Activated naive CD8-positive, alpha-beta T cell treated with anti-CD3 and anti-CD28 coated beads for 36 hours (primary cell): ENCODE measurements around the gene SHROOM2. TPM values are rescaled to one million over a fixed set of nuclear protein-coding genes. Genes with fewer than 3 reads are reported as not detected.

ENCODE experiments used
- DNase-seq: peaks from one replicate; pipeline ENCODE4 v3.0.0; 2021
- H3K27ac Mint-ChIP-seq: one replicate; pipeline ENCODE4 v1.8.0; 2022; ENCODE audit warnings: mild to moderate bottlenecking, moderate library complexity, mixed read lengths
- H3K27me3 Mint-ChIP-seq: one replicate; pipeline ENCODE4 v1.8.0; 2022; ENCODE audit warnings: mild to moderate bottlenecking, mixed read lengths
- H3K36me3 Mint-ChIP-seq: one replicate; pipeline ENCODE4 v1.8.0; 2021; ENCODE audit warnings: mild to moderate bottlenecking, mixed read lengths
- H3K4me1 Mint-ChIP-seq: one replicate; pipeline ENCODE4 v1.8.0; 2021; ENCODE audit warnings: mixed read lengths
- H3K4me3 Mint-ChIP-seq: one replicate; pipeline ENCODE4 v1.8.0; 2022; ENCODE audit warnings: mild to moderate bottlenecking, moderate library complexity, mixed read lengths
- H3K9me3 Mint-ChIP-seq: one replicate; pipeline ENCODE4 v1.8.0; 2022; ENCODE audit warnings: mixed read lengths
- total RNA-seq, 2 experiments: library from RNA; stranded (reverse); gene quantifications; one replicate each; pipeline ENCODE4 v1.2.3, GENCODE V29; 2021

The SHROOM2 gene, protein sequence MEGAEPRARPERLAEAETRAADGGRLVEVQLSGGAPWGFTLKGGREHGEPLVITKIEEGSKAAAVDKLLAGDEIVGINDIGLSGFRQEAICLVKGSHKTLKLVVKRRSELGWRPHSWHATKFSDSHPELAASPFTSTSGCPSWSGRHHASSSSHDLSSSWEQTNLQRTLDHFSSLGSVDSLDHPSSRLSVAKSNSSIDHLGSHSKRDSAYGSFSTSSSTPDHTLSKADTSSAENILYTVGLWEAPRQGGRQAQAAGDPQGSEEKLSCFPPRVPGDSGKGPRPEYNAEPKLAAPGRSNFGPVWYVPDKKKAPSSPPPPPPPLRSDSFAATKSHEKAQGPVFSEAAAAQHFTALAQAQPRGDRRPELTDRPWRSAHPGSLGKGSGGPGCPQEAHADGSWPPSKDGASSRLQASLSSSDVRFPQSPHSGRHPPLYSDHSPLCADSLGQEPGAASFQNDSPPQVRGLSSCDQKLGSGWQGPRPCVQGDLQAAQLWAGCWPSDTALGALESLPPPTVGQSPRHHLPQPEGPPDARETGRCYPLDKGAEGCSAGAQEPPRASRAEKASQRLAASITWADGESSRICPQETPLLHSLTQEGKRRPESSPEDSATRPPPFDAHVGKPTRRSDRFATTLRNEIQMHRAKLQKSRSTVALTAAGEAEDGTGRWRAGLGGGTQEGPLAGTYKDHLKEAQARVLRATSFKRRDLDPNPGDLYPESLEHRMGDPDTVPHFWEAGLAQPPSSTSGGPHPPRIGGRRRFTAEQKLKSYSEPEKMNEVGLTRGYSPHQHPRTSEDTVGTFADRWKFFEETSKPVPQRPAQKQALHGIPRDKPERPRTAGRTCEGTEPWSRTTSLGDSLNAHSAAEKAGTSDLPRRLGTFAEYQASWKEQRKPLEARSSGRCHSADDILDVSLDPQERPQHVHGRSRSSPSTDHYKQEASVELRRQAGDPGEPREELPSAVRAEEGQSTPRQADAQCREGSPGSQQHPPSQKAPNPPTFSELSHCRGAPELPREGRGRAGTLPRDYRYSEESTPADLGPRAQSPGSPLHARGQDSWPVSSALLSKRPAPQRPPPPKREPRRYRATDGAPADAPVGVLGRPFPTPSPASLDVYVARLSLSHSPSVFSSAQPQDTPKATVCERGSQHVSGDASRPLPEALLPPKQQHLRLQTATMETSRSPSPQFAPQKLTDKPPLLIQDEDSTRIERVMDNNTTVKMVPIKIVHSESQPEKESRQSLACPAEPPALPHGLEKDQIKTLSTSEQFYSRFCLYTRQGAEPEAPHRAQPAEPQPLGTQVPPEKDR (N-terminal part only)
- total RNA-seq: not detected

- Mint-ChIP-seq H3K4me3 (peak within 1 kb of the TSS; percentile 34), H3K36me3 (no peaks in the 10 kb centered on the region), H3K9me3 (no peaks in the 10 kb centered on the region), H3K27me3 (peaks cover 37% of the 10 kb centered on the region), H3K4me1 (no peaks in the 10 kb centered on the region), H3K27ac (no peak within 1 kb of the TSS)
- no peak for DNase-seq
These were observed at the start of gene SHROOM2 for GRCh38 chrX:9785944-9786797. Gene SHROOM2 (plus strand): TSS chrX:9786429. CDS start chrX:9786546, 117 bp downstream.

- no peak for DNase-seq
- H3K4me1 Mint-ChIP-seq: no peaks in the 10 kb centered on the region
- no peak overlapping the region for H3K27ac Mint-ChIP-seq
- H3K4me3 Mint-ChIP-seq: no peak overlapping the region
- H3K36me3 Mint-ChIP-seq: no peaks in the 10 kb centered on the region
- H3K9me3 Mint-ChIP-seq: no peaks in the 10 kb centered on the region
- no peaks in the 10 kb centered on the region for H3K27me3 Mint-ChIP-seq
These were observed 48.9 kb upstream of the SHROOM2 start for GRCh38 chrX:9737363-9737762.

- H3K27me3 Mint-ChIP-seq: no peaks in the 10 kb centered on the region
- no peaks in the 10 kb centered on the region for H3K4me1 Mint-ChIP-seq
- no peaks in the 10 kb centered on the region for H3K9me3 Mint-ChIP-seq
- no peaks in the 10 kb centered on the region for H3K36me3 Mint-ChIP-seq
- no peak overlapping the region for H3K4me3 Mint-ChIP-seq
- H3K27ac Mint-ChIP-seq: no peak overlapping the region
- no peak for DNase-seq
These were observed 48.1 kb upstream of the SHROOM2 start for GRCh38 chrX:9738151-9738550.

- no peak overlapping the region for H3K27ac Mint-ChIP-seq
- no peaks in the 10 kb centered on the region for H3K4me1 Mint-ChIP-seq
- no peak overlapping the region for H3K4me3 Mint-ChIP-seq
- H3K27me3 Mint-ChIP-seq: no peaks in the 10 kb centered on the region
- H3K9me3 Mint-ChIP-seq: no peaks in the 10 kb centered on the region
- H3K36me3 Mint-ChIP-seq: no peaks in the 10 kb centered on the region
- no peak for DNase-seq
These were observed 47.1 kb upstream of the SHROOM2 start for GRCh38 chrX:9739130-9739529.

GRCh38 chrX:9745417-9746115 is 40.7 kb upstream of the SHROOM2 start:
- Mint-ChIP-seq H3K9me3 (peaks cover 6% of the 10 kb centered on the region), H3K4me1 (peaks cover 17% of the 10 kb centered on the region), H3K27ac (peak overlapping the region; percentile 72), H3K36me3 (peaks cover 6% of the 10 kb centered on the region), H3K4me3 (no peak overlapping the region), H3K27me3 (peaks cover 3% of the 10 kb centered on the region)
- DNase-seq: no peak

DNA sequence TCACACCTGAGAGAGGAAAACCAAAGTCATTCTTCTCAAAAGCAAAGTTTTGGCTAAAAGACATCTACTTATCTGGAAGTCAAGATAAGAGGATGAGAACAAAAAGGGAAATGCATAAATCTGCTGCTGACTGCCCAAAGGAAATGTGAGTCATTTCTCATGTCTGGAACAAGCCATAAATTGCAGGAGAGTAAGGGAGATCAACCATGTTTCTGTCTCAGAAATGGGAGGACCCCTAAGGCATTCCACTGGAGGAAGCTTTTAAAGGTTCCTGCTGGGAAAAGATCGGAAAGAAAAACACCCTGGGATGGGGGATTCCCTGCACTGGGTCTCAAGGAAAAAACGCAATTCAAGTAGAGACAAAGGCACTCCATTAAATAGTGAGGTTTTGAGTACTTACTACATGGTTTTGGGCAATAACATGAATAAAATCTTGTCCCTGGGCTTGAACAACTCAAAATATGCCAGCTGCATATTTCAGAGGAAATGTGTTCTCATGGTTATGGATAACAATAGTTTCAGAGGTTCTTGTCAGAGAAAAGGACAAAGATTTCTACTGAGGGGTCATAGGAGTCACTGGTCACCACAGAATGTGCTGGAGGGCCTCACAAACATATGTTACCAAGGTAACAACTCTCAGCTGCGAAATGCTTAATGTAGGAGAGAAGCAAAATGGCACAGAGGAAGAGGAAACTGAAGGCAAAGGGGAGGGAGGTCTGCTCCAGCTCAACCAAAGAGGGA is 39.9 kb upstream of the SHROOM2 start:
- Mint-ChIP-seq H3K9me3 (peaks cover 6% of the 10 kb centered on the region), H3K27ac (no peak overlapping the region), H3K4me1 (peaks cover 17% of the 10 kb centered on the region), H3K36me3 (peaks cover 6% of the 10 kb centered on the region), H3K27me3 (peaks cover 3% of the 10 kb centered on the region), H3K4me3 (no peak overlapping the region)
- DNase-seq: no peak

- H3K27ac Mint-ChIP-seq: no peak overlapping the region
- H3K36me3 Mint-ChIP-seq: peaks cover 6% of the 10 kb centered on the region
- DNase-seq: no peak
These were observed 38.6 kb upstream of the SHROOM2 start for GRCh38 chrX:9747644-9748043.

DNA sequence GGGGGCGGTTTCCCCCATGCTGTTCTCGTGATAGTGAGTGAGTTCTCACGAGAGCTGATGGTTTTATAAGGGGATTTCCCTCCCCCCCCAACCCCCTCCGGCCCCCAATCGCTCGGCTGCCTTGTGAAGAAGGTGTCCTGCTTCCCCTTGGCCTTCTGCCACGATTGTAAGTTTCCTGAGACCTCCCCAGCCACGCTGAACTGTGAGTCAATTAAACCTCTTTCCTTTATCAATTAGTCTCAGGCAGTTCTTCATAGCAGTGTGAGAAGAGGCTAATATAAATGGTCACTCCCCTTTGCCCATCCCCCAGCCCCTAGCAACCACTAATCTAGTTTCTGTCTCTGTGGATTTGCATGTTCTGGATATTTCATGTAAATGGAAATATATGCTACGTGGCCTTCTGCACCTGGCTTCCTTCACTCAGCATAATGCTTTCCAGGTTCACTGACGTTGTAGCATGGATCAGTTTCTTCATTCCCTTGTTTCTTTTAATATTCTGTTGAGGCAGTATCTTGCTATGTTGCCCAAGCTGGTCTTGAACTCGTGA is 37.0 kb upstream of the SHROOM2 start:
- Mint-ChIP-seq H3K36me3 (peaks cover 6% of the 10 kb centered on the region), H3K27ac (no peak overlapping the region), H3K9me3 (peaks cover 6% of the 10 kb centered on the region), H3K4me1 (peaks cover 17% of the 10 kb centered on the region), H3K27me3 (peaks cover 3% of the 10 kb centered on the region), H3K4me3 (no peak overlapping the region)
- no peak for DNase-seq

More at GRCh38 chrX:9747644-9748043, 38.6 kb upstream of the SHROOM2 start:
- Mint-ChIP-seq H3K4me1 (peaks cover 17% of the 10 kb centered on the region), H3K27me3 (peaks cover 3% of the 10 kb centered on the region), H3K9me3 (peaks cover 6% of the 10 kb centered on the region), H3K4me3 (no peak overlapping the region)

- Mint-ChIP-seq H3K27ac (no peak overlapping the region), H3K36me3 (no peaks in the 10 kb centered on the region), H3K9me3 (peaks cover 2% of the 10 kb centered on the region), H3K4me1 (no peaks in the 10 kb centered on the region), H3K27me3 (peaks cover 6% of the 10 kb centered on the region), H3K4me3 (no peak overlapping the region)
- no peak for DNase-seq
These were observed 28.9 kb upstream of the SHROOM2 start for GRCh38 chrX:9757366-9757765.

DNA sequence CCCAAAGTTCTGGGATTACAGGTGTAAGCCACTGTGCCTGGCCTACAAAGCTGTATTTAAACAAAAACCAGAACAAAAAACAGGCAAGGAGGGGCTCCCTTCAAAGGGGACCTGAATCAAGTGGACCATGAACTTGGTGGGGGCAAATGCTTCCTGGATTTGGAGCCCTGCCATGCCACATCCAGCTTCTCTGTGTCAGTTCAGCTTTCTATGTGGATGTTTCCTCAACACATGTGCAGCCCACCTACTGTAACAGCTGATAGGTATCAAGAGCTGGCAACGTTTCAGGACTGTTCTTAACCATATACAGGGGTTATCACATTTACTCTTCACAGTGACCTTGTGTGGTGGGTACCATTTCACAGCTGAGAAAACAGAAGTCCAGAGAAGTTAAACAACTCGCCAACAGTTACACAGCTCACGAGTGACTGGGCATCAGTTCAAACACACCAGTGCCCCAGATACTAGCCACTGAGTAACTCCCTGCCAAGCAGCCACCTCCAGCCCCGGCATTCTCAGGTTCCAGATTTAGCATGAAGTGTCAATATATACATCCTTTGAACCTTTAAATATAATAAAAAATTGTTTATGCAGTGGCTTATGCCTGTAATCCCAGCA is 28.1 kb upstream of the SHROOM2 start:
- Mint-ChIP-seq H3K4me3 (no peak overlapping the region), H3K9me3 (peaks cover 2% of the 10 kb centered on the region), H3K27ac (no peak overlapping the region), H3K4me1 (no peaks in the 10 kb centered on the region), H3K27me3 (peaks cover 6% of the 10 kb centered on the region), H3K36me3 (no peaks in the 10 kb centered on the region)
- no peak for DNase-seq

- Mint-ChIP-seq H3K9me3 (peaks cover 2% of the 10 kb centered on the region), H3K36me3 (no peaks in the 10 kb centered on the region), H3K4me3 (no peak overlapping the region), H3K27ac (no peak overlapping the region), H3K27me3 (peaks cover 11% of the 10 kb centered on the region), H3K4me1 (no peaks in the 10 kb centered on the region)
- no peak for DNase-seq
These were observed 26.9 kb upstream of the SHROOM2 start for GRCh38 chrX:9759337-9759736.

DNA sequence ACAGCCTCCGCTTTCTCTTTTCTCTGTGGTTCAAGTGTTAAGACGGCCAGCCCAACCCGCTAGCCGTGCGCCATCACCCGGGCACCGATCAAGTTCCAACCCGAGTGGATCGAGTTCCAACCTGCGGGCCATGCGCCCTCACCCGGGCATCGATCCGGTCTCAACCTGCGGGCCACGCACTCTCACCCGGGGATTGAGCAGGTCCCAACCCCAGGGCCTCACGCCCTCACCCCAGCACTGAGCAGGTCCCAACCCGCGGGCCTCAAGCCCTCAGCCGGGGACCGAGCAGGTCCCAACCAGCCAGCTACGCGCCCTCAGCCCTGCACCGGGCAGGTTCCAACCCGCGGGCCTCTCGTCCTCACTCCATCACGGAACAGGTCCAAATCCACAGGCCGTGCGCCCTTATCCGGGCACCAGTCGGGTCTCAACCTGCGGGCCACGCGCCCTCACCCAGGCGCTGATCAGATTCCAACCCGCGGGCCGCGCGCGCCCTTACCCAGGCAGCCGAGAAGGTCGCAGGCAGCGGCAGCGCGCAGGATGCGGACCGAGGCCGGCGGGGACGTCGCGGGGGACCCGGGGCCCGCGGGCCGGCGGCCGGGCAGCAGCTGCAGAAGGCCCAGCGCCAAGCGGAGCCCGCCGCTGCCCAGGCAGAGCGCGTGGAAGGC is 21.0 kb upstream of the SHROOM2 start:
- Mint-ChIP-seq H3K9me3 (no peaks in the 10 kb centered on the region), H3K4me3 (no peak overlapping the region)

More for the DNA sequence above, 21.0 kb upstream of the SHROOM2 start:
- no peak overlapping the region for H3K27ac Mint-ChIP-seq
- peaks cover 40% of the 10 kb centered on the region for H3K27me3 Mint-ChIP-seq
- peaks cover 4% of the 10 kb centered on the region for H3K4me1 Mint-ChIP-seq
- H3K36me3 Mint-ChIP-seq: no peaks in the 10 kb centered on the region
- DNase-seq: no peak
